Body of pancreas (tissue), 4 donors: ENCODE measurements around the gene A4GNT. TPM values are rescaled to one million over a fixed set of nuclear protein-coding genes. Genes with fewer than 3 reads are reported as not detected.
"Not testable (repeated sequence)": the region's sequence is repeated elsewhere in the genome, so short reads cannot be mapped to it uniquely, and the experiment has no call there.

Experiments
- ATAC-seq: fragments of 150-250 bp; one replicate; pipeline ENCODE4 v1.9.1; 2016
- DNase-seq, 4 donors: peaks; one replicate each; pipeline ENCODE4 v3.0.0-alpha.2; 2019
- H3K27ac ChIP-seq, 4 donors: fragments of 200-600 bp; sonication (generic); 1 replicate in 3 of 4; 2 replicates in 1 of 4; pipeline versions ENCODE4 v1.5.1 to v1.6.1; 2016 to 2019; ENCODE audit warnings: mild to moderate bottlenecking in 1 of 4, mixed read lengths in 1 of 4, moderate library complexity in 1 of 4
- H3K27me3 ChIP-seq, 2 donors: fragments of 200-600 bp; sonication (generic); one replicate each; pipeline ENCODE4 v1.6.0; 2016; ENCODE audit warnings: mild to moderate bottlenecking in 1 of 2
- H3K36me3 ChIP-seq, 2 donors: fragments of 200-600 bp; sonication (generic); replicated peaks in 1 of 2; 2 replicates each; pipeline ENCODE4 v1.5.1; 2016; ENCODE audit warnings: low read depth in 2 of 2; ENCODE audit not compliant: insufficient read depth in 1 of 2
- H3K4me1 ChIP-seq: fragments of 200-600 bp; sonication (generic); one replicate; pipeline ENCODE4 v1.6.0; 2016
- H3K4me3 ChIP-seq, 2 donors: fragments of 200-600 bp; sonication (generic); 1 replicate in 1 of 2; 2 replicates in 1 of 2; pipeline ENCODE4 v1.5.1; 2016 to 2019
- H3K9me3 ChIP-seq, 3 donors: fragments of 200-600 bp; sonication (generic); 1 replicate in 2 of 3; 2 replicates in 1 of 3; pipeline ENCODE4 v1.5.1; 2016
- CTCF ChIP-seq, 7 experiments: fragments of 450-650 bp in 4 of 7; fragments of 200-600 bp in 3 of 7; sonication (generic) in 3 of 7; IDR thresholded peaks; one replicate each; pipeline ENCODE4 v1.5.1; 2016 to 2019; ENCODE audit warnings: antibody characterized with exemption in 7 of 7
- POLR2A ChIP-seq, 3 donors: fragments of 450-650 bp; IDR thresholded peaks; one replicate each; pipeline ENCODE4 v1.6.1; 2016; ENCODE audit warnings: antibody characterized with exemption in 3 of 3, mild to moderate bottlenecking in 2 of 3
- WGBS, 2 donors: methylation state at CpG; one replicate each; pipeline ENCODE4 v1.1.5; 2017; 5-methylcytosine and 5-hydroxymethylcytosine counted together
- intact Hi-C: fragments of 100-400 bp; cut with DNase I; formaldehyde crosslinking; loops from one replicate; pipeline ENCODE4 v1.15.1; 2023
- total RNA-seq, 2 donors: library from RNA; depleted of rRNA; stranded (reverse); fragments of >200 nt; gene quantifications; one replicate each; pipeline ENCODE4 v1.1.0, GENCODE V29; 2016

Gene A4GNT
- total RNA-seq, 2 donors from 2014 or later, result 1.8 to 4.0 TPM

- Histone ChIP-seq H3K4me3 (no peak overlapping the region), H3K9me3 (no peaks in the 10 kb centered on the region), H3K27ac (peak overlapping the region in 3 of 4 donors; percentile 2 to 45 (median 21)), H3K27me3 (no peaks in the 10 kb centered on the region), H3K36me3 (no peaks in the 10 kb centered on the region), H3K4me1 (peaks cover 4% of the 10 kb centered on the region)
- intact Hi-C loops, result no loop called here
- TF ChIP-seq CTCF (IDR thresholded peaks at IDR 0.05) (no peak), POLR2A (IDR thresholded peaks at IDR 0.05) (no peak)
- peak; percentile 27 for ATAC-seq
- no peak for DNase-seq
Measured at GRCh38 chr3:138099417-138099816, 32.8 kb downstream of the A4GNT start.

GRCh38 chr3:138097192-138098172, 34.7 kb downstream of the A4GNT start:
- WGBS, 2 donors, result 66 to 67% methylated on average over 11 to 12 of the region's 12 CpGs
- Histone ChIP-seq H3K4me1 (peaks cover 4% of the 10 kb centered on the region), H3K27me3 (no peaks in the 10 kb centered on the region), H3K9me3 (no peaks in the 10 kb centered on the region), H3K4me3 (no peak overlapping the region), H3K27ac (no peak overlapping the region), H3K36me3 (no peaks in the 10 kb centered on the region)
- TF ChIP-seq CTCF (IDR thresholded peaks at IDR 0.05), result peak in 2 of 7 experiments; percentile 9 to 11
- no peak for TF ChIP-seq POLR2A (IDR thresholded peaks at IDR 0.05)
- DNase-seq, result no peak
- ATAC-seq, result peak; percentile 21
- intact Hi-C loops, result no loop called here

GRCh38 chr3:138093721-138094120, 38.5 kb downstream of the A4GNT start:
- Histone ChIP-seq H3K27me3 (no peaks in the 10 kb centered on the region), H3K4me3 (no peak overlapping the region), H3K9me3 (no peaks in the 10 kb centered on the region), H3K4me1 (peaks cover 4% of the 10 kb centered on the region), H3K36me3 (no peaks in the 10 kb centered on the region), H3K27ac (no peak overlapping the region)
- DNase-seq (no peak), ATAC-seq (no peak)
- no peak for TF ChIP-seq POLR2A (IDR thresholded peaks at IDR 0.05)
- intact Hi-C loops, result no loop called here
- WGBS, 2 donors, result 41 to 49% methylated on average over 2 of the region's 2 CpGs

GRCh38 chr3:138092023-138092422, 40.2 kb downstream of the A4GNT start:
- H3K9me3 ChIP-seq, result no peaks in the 10 kb centered on the region
- ATAC-seq (no peak), DNase-seq (no peak)
- no peak overlapping the region for H3K4me3 ChIP-seq
- H3K4me1 ChIP-seq, result no peaks in the 10 kb centered on the region
- no peaks in the 10 kb centered on the region for H3K36me3 ChIP-seq
- no peaks in the 10 kb centered on the region for H3K27me3 ChIP-seq
- H3K27ac ChIP-seq, result no peak overlapping the region
- 56 to 62% methylated on average over 2 of the region's 2 CpGs for WGBS, 2 donors
- TF ChIP-seq POLR2A (IDR thresholded peaks at IDR 0.05) (no peak), CTCF (IDR thresholded peaks at IDR 0.05) (no peak)
- intact Hi-C loops, result no loop called here

GRCh38 chr3:138089091-138089490, 43.1 kb downstream of the A4GNT start:
- intact Hi-C loops, result no loop called here

GRCh38 chr3:138085745-138086144, 46.4 kb downstream of the A4GNT start:
- H3K9me3 ChIP-seq, result not testable (repeated sequence)

More at GRCh38 chr3:138089091-138089490, 43.1 kb downstream of the A4GNT start:
- Histone ChIP-seq H3K27me3 (no peaks in the 10 kb centered on the region), H3K36me3 (no peaks in the 10 kb centered on the region), H3K4me3 (no peak overlapping the region), H3K9me3 (no peaks in the 10 kb centered on the region), H3K4me1 (no peaks in the 10 kb centered on the region), H3K27ac (no peak overlapping the region)
- ATAC-seq (no peak), DNase-seq (no peak)
- WGBS, 2 donors, result 66 to 79% methylated on average over 3 of the region's 3 CpGs
- TF ChIP-seq CTCF (IDR thresholded peaks at IDR 0.05) (no peak), POLR2A (IDR thresholded peaks at IDR 0.05) (no peak)

More at GRCh38 chr3:138085745-138086144, 46.4 kb downstream of the A4GNT start:
- ATAC-seq, H3K4me3 ChIP-seq, H3K36me3 ChIP-seq, DNase-seq, H3K27ac ChIP-seq, H3K27me3 ChIP-seq, intact Hi-C loops: not testable (repeated sequence)
- 100% methylated on average over 1 of the region's 3 CpGs for WGBS, 2 donors
- H3K4me1 ChIP-seq, result peaks cover 17% of the 10 kb centered on the region
